Measurements from ENCODE around the gene TM9SF1. TPM values are rescaled to one million over a fixed set of nuclear protein-coding genes. Genes with fewer than 3 reads are reported as not detected.
A peak's percentile ranks its signal among the peaks of the same experiment; 100 is the strongest.
"Not testable (repeated sequence)": the region's sequence is repeated elsewhere in the genome, so short reads cannot be mapped to it uniquely, and the experiment has no call there.

The TM9SF1 gene
- total RNA-seq, 3 donors from 2014 or later = 52.3 to 75.7 (median 71.1) TPM

GRCh38 chr14:24232121-24232644 is 36.9 kb upstream of the TM9SF1 start, which contains the start of gene NEDD8:
Gene NEDD8, minus strand, starts transcription at chr14:24232367. Its CDS starts 100 bp downstream, at chr14:24232267.
- Histone ChIP-seq H3K9me3 (no peaks in the 10 kb centered on the region), H3K27ac (peak within 1 kb of the TSS; percentile 90 to 92), H3K4me3 (peak within 1 kb of the TSS; percentile 80 to 95 (median 90)), H3K4me1 (peaks cover 5 to 27% of the 10 kb centered on the region in 2 donors), H3K36me3 (no peaks in the 10 kb centered on the region), H3K27me3 (no peaks in the 10 kb centered on the region)
- no peak for TF ChIP-seq CTCF (IDR thresholded peaks at IDR 0.05)
- TF ChIP-seq POLR2A (IDR thresholded peaks at IDR 0.05) = peak; percentile 63
- peak in 2 of 3 donors; percentile 13 to 63 for TF ChIP-seq POLR2AphosphoS5 (IDR thresholded peaks at IDR 0.05)
- intact Hi-C loops (cut with DNase I; ENCODE audit: low total_unique reads) = no loop called here
- peak; percentile 90 to 92 for DNase-seq (ENCODE audit: low spot score in 2 of 2)

GRCh38 chr14:24231263-24232120 is 36.3 kb upstream of the TM9SF1 start:
- Histone ChIP-seq H3K27ac (peak overlapping the region; percentile 90 to 92), H3K36me3 (no peaks in the 10 kb centered on the region)

GRCh38 chr14:24228902-24229301 is 33.7 kb upstream of the TM9SF1 start:
- no peak overlapping the region for H3K4me3 ChIP-seq
- H3K9me3 ChIP-seq = no peaks in the 10 kb centered on the region
- peaks cover 5 to 23% of the 10 kb centered on the region in 2 donors for H3K4me1 ChIP-seq
- DNase-seq (ENCODE audit: low spot score in 2 of 2) = no peak
- H3K27me3 ChIP-seq = no peaks in the 10 kb centered on the region
- intact Hi-C loops (cut with DNase I; ENCODE audit: low total_unique reads) = no loop called here
- no peak for TF ChIP-seq POLR2A (IDR thresholded peaks at IDR 0.05)
- TF ChIP-seq CTCF (IDR thresholded peaks at IDR 0.05) = no peak
- TF ChIP-seq POLR2AphosphoS5 (IDR thresholded peaks at IDR 0.05) = no peak
- H3K27ac ChIP-seq = no peak overlapping the region
- no peaks in the 10 kb centered on the region for H3K36me3 ChIP-seq

More at GRCh38 chr14:24231263-24232120, 36.3 kb upstream of the TM9SF1 start:
- H3K4me1 ChIP-seq = peaks cover 5 to 27% of the 10 kb centered on the region in 2 donors
- H3K27me3 ChIP-seq = no peaks in the 10 kb centered on the region
- H3K9me3 ChIP-seq = no peaks in the 10 kb centered on the region
- intact Hi-C loops (cut with DNase I; ENCODE audit: low total_unique reads) = no loop called here
- no peak for DNase-seq (ENCODE audit: low spot score in 2 of 2)
- TF ChIP-seq POLR2A (IDR thresholded peaks at IDR 0.05) = no peak
- TF ChIP-seq CTCF (IDR thresholded peaks at IDR 0.05) = no peak
- peak overlapping the region; percentile 80 to 95 (median 90) for H3K4me3 ChIP-seq

GRCh38 chr14:24226473-24226872 is 31.2 kb upstream of the TM9SF1 start:
- Histone ChIP-seq H3K27ac (no peak overlapping the region), H3K4me1 (peaks cover 5 to 9% of the 10 kb centered on the region in 2 donors), H3K36me3 (no peaks in the 10 kb centered on the region), H3K9me3 (no peaks in the 10 kb centered on the region), H3K27me3 (no peaks in the 10 kb centered on the region), H3K4me3 (no peak overlapping the region)
- TF ChIP-seq CTCF (IDR thresholded peaks at IDR 0.05) (no peak), POLR2A (IDR thresholded peaks at IDR 0.05) (no peak)
- intact Hi-C loops (cut with DNase I; ENCODE audit: low total_unique reads) = no loop called here
- DNase-seq (ENCODE audit: low spot score in 2 of 2) = no peak

GRCh38 chr14:24224618-24225071 is 29.4 kb upstream of the TM9SF1 start:
- Histone ChIP-seq H3K27me3 (no peaks in the 10 kb centered on the region), H3K9me3 (no peaks in the 10 kb centered on the region), H3K36me3 (no peaks in the 10 kb centered on the region), H3K4me1 (no peaks in the 10 kb centered on the region), H3K4me3 (no peak overlapping the region), H3K27ac (peak overlapping the region in 1 of 2 donors; percentile 9)
- intact Hi-C loops (cut with DNase I; ENCODE audit: low total_unique reads) = no loop called here
- no peak for DNase-seq (ENCODE audit: low spot score in 2 of 2)
- TF ChIP-seq POLR2A (IDR thresholded peaks at IDR 0.05) (no peak), CTCF (IDR thresholded peaks at IDR 0.05) (no peak), POLR2AphosphoS5 (IDR thresholded peaks at IDR 0.05) (no peak)

GRCh38 chr14:24222987-24223386 is 27.7 kb upstream of the TM9SF1 start:
- H3K4me1 ChIP-seq; H3K27ac ChIP-seq; H3K9me3 ChIP-seq; intact Hi-C loops (cut with DNase I; ENCODE audit: low total_unique reads); H3K4me3 ChIP-seq; DNase-seq (ENCODE audit: low spot score in 2 of 2); H3K36me3 ChIP-seq; H3K27me3 ChIP-seq: not testable (repeated sequence)

Measured in breast epithelium (tissue), 4 donors.